NCI-H774 (cell line): ENCODE data around the gene MRPS10.
"Not testable (repeated sequence)": the region's sequence is repeated elsewhere in the genome, so short reads cannot be mapped to it uniquely, and the experiment has no call there.

Experiments used
- DNase-seq: peaks from one replicate; lab custom pipeline; 2025; lab: John Stamatoyannopoulos, UW

The MRPS10 gene

GRCh38 chr6:42177514-42178364 is 39.9 kb downstream of the MRPS10 start:
- no peak for DNase-seq

GRCh38 chr6:42176981-42177380 is 40.7 kb downstream of the MRPS10 start:
- DNase-seq, result no peak

- DNase-seq, result no peak
These were observed 41.8 kb downstream of the MRPS10 start for GRCh38 chr6:42175860-42176259.

- DNase-seq, result no peak
These were observed 44.6 kb downstream of the MRPS10 start, which contains the start of gene GUCA1A for GRCh38 chr6:42173101-42173500. Gene GUCA1A, plus strand, starts transcription at chr6:42173364. Its CDS starts 250 bp downstream, at chr6:42173614.

- DNase-seq, result peak; percentile 14
These were observed 45.7 kb downstream of the MRPS10 start for GRCh38 chr6:42171813-42172581.

GRCh38 chr6:42169780-42170179 is 47.9 kb downstream of the MRPS10 start:
- DNase-seq, result not testable (repeated sequence)

GRCh38 chr6:42168650-42169049 is 49.0 kb downstream of the MRPS10 start:
- no peak for DNase-seq

GRCh38 chr6:42166444-42167141 is 51.1 kb downstream of the MRPS10 start:
- DNase-seq, result peak; percentile 81

- DNase-seq, result no peak
These were observed 52.6 kb downstream of the MRPS10 start for GRCh38 chr6:42165016-42165415.

GRCh38 chr6:42163981-42164380 is 53.7 kb downstream of the MRPS10 start:
- DNase-seq, result no peak

- DNase-seq, result no peak
These were observed 54.8 kb downstream of the MRPS10 start for GRCh38 chr6:42162812-42163211.

GRCh38 chr6:42162384-42162783 is 55.3 kb downstream of the MRPS10 start:
- no peak for DNase-seq

- no peak for DNase-seq
These were observed 58.1 kb downstream of the MRPS10 start for GRCh38 chr6:42159431-42160024.

GRCh38 chr6:42158631-42159030 is 59.0 kb downstream of the MRPS10 start:
- DNase-seq, result no peak

- DNase-seq, result no peak
These were observed 59.6 kb downstream of the MRPS10 start for GRCh38 chr6:42158011-42158410.
